D721Med (cell line): ENCODE results near the gene ZNF471.
A peak's percentile ranks its signal among the peaks of the same experiment; 100 is the strongest.

Experiments
- DNase-seq: peaks from one replicate; pipeline ENCODE4 v3.0.0; 2011; ENCODE audit warnings: low spot score; ENCODE audit not compliant: insufficient read length
- FAIRE-seq: peaks from 2 replicates; lab custom pipeline; 2011; peaks lifted over from hg19 to GRCh38; lab: Jason Lieb, UNC
- TF ChIP-seq, protein P1 (sequence below): IDR thresholded peaks from 2 replicates; pipeline ENCODE4 v1.5.1; 2012; ENCODE audit warnings: mild to moderate bottlenecking, control low read depth; ENCODE audit not compliant: insufficient read depth; ENCODE audit errors: missing control alignments

The ZNF471 gene

DNA sequence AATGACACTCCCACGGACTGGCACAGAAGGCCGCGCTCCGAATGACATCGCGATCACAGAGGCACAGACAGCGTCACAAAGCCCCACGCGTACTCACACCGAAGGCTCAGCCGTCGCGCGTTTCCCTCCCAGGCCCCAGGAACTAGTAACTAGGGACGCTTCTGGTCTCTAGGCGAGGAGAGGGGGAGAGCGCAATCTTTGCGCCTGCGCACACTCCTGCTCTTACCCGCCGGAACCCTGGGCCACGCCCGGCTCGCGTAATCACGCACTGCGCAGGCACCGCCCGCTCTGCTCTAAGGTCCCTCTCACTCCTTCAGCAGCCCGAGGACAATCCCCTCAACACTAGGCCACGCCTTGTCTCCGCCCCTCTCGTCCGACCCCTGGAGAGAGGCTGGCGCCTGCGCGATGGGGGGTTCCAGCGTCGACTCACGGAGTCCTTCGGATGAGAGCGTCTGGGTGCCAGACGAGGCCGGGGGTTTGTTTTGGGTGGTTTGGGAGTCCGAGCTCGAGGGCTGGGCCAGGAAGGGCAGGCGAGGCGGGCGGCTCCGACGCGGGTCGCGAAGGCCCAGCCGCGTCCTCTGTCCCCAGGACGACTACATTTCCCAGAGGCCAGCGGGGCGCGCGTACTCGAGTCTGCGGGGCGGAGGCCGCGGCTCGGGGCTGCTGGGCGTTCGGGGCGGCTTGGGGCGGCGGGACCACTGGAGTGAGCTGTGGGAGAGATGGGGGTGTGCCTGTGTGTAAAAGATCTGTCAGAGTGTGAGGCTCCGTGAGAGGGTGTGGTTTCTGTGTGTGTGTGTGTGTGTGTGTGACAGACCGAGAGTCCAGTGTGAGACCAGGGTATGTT lies at the start of gene ZNF471:
Gene ZNF471 (plus strand): TSS at position 410 of the 844 bp plus-strand sequence. CDS start 3,717 bp downstream, outside the sequence.
- no peak for FAIRE-seq
- DNase-seq, result peak; percentile 81
- TF ChIP-seq, protein P1, sequence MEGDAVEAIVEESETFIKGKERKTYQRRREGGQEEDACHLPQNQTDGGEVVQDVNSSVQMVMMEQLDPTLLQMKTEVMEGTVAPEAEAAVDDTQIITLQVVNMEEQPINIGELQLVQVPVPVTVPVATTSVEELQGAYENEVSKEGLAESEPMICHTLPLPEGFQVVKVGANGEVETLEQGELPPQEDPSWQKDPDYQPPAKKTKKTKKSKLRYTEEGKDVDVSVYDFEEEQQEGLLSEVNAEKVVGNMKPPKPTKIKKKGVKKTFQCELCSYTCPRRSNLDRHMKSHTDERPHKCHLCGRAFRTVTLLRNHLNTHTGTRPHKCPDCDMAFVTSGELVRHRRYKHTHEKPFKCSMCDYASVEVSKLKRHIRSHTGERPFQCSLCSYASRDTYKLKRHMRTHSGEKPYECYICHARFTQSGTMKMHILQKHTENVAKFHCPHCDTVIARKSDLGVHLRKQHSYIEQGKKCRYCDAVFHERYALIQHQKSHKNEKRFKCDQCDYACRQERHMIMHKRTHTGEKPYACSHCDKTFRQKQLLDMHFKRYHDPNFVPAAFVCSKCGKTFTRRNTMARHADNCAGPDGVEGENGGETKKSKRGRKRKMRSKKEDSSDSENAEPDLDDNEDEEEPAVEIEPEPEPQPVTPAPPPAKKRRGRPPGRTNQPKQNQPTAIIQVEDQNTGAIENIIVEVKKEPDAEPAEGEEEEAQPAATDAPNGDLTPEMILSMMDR, result no peak

DNA sequence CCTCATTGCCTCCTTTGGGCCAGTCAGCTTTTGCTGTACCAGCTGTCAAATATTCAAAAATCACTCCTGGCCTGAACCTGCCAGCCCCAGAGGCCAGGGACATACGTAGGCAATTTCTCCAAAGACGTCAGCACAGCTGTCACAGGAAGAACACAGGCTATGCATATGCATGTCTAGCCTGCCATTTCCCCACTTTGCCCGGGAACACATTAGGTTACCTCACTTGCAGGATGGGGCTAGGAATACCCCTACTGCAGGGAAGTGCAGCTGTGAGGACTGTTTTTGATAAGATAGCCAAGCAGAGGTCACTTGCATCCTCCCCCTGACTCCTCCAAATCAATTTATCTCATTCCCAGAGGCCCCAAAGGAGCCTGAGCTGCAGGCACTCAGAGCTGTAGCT lies 33.3 kb upstream of the ZNF471 start:
- DNase-seq, result no peak
- TF ChIP-seq, protein P1, result no peak
- no peak for FAIRE-seq

DNA sequence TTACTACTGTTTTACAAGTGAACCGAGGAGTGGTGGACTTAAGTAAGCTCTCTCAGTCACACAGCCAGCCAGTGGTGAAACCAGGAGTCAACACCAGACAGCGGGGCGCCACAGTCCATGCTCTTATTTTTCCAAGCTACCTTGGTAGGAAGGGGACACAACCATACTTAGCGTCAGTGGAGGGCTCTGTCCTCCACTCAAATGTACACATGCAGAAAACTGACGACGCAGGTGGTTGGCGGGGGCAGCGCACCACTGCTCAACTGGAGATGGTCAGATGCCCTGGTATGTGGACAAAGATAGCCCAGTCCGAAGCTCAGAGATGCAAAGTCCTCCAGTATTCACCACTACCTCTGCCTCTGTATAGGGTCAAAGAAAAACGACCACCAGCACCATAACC lies 31.6 kb upstream of the ZNF471 start:
- TF ChIP-seq, protein P1, result no peak
- DNase-seq (no peak), FAIRE-seq (no peak)

DNA sequence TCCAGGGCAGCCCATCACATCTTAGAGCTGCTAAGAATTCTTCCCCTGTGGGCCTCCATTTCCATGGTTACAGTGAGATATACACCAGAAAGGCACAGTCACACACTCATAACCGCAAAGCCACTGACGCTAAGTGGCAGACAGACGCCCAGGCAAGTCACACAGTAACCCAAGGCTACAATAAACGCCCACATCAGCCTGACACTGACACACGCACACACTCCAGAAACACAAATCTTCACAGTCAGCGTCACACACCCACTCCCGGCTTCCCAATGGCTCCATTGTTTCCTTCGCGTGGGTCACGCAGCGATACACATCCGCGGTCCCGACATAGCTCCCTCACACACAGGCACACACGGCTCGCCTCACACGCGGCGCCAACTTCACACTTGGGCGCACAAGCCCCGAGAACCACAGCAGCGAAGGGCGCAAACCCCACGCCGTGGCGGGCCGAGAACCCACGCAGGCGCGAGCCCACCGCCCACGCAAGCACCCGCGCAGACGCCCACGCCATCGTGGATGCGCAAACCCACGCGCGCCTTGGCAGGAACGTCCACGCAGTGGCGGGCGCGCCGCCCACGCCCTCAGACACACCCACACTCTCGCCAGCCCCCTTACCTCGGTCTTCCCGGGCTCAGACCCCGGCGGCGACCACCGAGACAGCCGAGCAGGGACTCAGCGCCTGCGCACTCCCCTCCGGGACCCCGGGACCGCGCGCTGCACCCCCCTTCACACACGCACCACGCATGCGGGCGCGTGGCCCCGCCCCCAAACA lies 30.8 kb upstream of the ZNF471 start, which contains the start of gene ZNF667:
Gene ZNF667 (minus strand): TSS at position 695 of the 778 bp plus-strand sequence. CDS start 14,975 bp downstream, outside the sequence.
- FAIRE-seq (no peak), DNase-seq (no peak)
- TF ChIP-seq, protein P1, result no peak

DNA sequence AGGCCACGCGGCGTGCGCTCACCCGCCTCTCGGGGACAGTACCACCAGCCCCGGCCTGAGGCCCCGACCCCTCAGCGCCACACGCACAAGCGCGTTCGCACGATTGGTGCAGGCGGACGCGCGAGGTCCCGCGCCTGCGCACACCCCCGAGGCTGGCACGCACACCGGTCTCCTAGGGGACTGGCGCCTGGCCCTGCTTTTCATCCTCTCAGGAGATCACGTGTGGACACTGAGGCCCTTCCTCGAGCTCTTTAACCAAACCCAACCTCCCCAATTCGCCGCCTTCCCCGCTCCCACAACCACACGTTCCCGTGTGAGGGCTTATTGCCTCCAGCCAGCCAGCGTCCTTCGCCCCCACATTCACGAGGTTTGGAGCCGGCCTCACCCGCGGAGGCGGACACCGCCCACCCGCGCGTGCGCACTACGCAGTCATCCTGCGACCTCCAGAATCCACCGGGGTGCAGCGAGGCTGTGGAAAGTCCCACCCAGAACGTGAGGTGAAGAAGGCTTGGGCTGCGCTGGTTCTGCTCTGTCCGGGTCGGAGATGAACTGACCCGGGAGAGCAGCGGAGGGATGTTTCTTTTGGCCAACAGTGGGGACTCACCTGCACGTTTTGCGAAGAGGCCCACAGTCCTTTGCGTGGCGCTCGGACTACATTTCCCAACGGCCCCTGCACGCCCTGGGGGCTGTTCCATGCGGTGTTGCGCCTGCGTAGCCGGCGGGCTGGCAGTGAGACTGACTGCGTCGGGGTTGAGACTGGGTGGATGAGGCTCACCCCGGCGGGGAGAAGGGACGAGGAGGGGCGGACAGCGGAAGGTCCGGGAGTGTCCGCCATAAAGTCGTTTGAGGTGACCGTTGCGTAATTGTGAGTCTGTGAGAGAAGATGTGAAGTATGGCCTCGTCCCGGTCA lies 30.0 kb upstream of the ZNF471 start:
- DNase-seq, result peak; percentile 85
- no peak for FAIRE-seq
- TF ChIP-seq, protein P1, result no peak

- FAIRE-seq (no peak), DNase-seq (no peak)
- TF ChIP-seq, protein P1, result no peak
Measured at GRCh38 chr19:56491399-56491798, 16.3 kb upstream of the ZNF471 start.
